Pancreas (tissue), 10 donors: ENCODE measurements around the gene TTLL10. TPM values are rescaled to one million over a fixed set of nuclear protein-coding genes. Genes with fewer than 3 reads are reported as not detected.

Source experiments
- ATAC-seq, 4 donors: fragments of 200-7000 bp; cut with Tn5 transposase; one replicate each; pipeline versions ENCODE4 v1.8.0 to v1.9.1; 2020; ENCODE audit warnings: mild to moderate bottlenecking in 4 of 4, moderate library complexity in 4 of 4
- DNase-seq, 6 donors: peaks; one replicate each; pipeline ENCODE4 v3.0.0-alpha.2; 2020
- FAIRE-seq: peaks from 2 replicates; lab custom pipeline; 2012; peaks lifted over from hg19 to GRCh38; lab: Jason Lieb, UNC
- H3K27ac ChIP-seq, 4 donors: fragments of 200-600 bp; sonication (generic); 1 replicate in 3 of 4; 2 replicates in 1 of 4; pipeline versions ENCODE4 v1.5.0 to v1.8.0; 2020
- H3K27me3 ChIP-seq, 4 donors: fragments of 200-600 bp; one replicate each; pipeline ENCODE4 v1.8.0; 2021
- H3K36me3 ChIP-seq, 3 donors: fragments of 200-600 bp; sonication (generic) in 1 of 3; one replicate each; pipeline versions ENCODE4 v1.5.0 to v1.8.0; 2020 to 2021
- H3K4me1 ChIP-seq, 3 donors: fragments of 200-600 bp; one replicate each; pipeline ENCODE4 v1.8.0; 2021
- H3K4me3 ChIP-seq, 4 donors: fragments of 200-600 bp; sonication (generic) in 2 of 4; one replicate each; pipeline versions ENCODE4 v1.5.0 to v1.8.0; 2020 to 2021
- H3K9me3 ChIP-seq, 4 donors: fragments of 200-600 bp; one replicate each; pipeline ENCODE4 v1.8.0; 2021
- WGBS, 2 donors: extraction: QIAGEN DNeasy Blood & Tissue Kit; methylation state at CpG; one replicate each; pipeline ENCODE4 v1.1.7; 2013; 5-methylcytosine and 5-hydroxymethylcytosine counted together
- intact Hi-C, 3 donors: fragments of 100-400 bp; cut with DNase I; formaldehyde crosslinking; loops; one replicate each; pipeline versions ENCODE4 v1.11.1 to v1.14.2; 2022
- polyA plus RNA-seq, 2 donors: library from polyadenylated mRNA; stranded (reverse); fragments of 200-250 nt; gene quantifications; one replicate each; pipeline ENCODE4 v1.2.3, GENCODE V29; 2013
- total RNA-seq, 6 donors: library from RNA; stranded (reverse); fragmentation: NEBNext Ultra II Directional in 4 of 6; extraction: Animal tissue kit (Norgen Biotek cat#: 25700) in 4 of 6; gene quantifications; one replicate each; pipeline versions ENCODE4 v1.2.1 to v1.2.4, GENCODE V29; 2021 to 2023
- TF ChIP-seq, protein P1 (sequence below), 4 donors: fragments of 200-600 bp; sonication (generic) in 3 of 4; IDR thresholded peaks; one replicate each; pipeline versions ENCODE4 v1.5.0 to v1.8.0; 2021; ENCODE audit warnings: antibody characterized with exemption in 4 of 4
- donor health status: healthy with polysubstance abuse.
- donor health status: DM: no; HTN: no; CAD: no; lungs with moderate emphysema.
- donor health status: DM: no; HTN: no; CAD: no.
- donor health status: control.
- donor health status: control.
- donor health status: Bipolar disorder and iron deficiency.
- donor health status: DM: yes; HTN: yes; CAD: no.
- donor health status: DM: no; HTN: no; CAD: no.
- donor health status: DM: no; HTN: no; CAD: no.
- donor health status: DM: yes; HTN: yes; CAD: no.

The TTLL10 gene
- total and polyA plus RNA-seq, 8 donors, result 0.20 to 1.6 (median 0.41) TPM; not detected in 1

DNA sequence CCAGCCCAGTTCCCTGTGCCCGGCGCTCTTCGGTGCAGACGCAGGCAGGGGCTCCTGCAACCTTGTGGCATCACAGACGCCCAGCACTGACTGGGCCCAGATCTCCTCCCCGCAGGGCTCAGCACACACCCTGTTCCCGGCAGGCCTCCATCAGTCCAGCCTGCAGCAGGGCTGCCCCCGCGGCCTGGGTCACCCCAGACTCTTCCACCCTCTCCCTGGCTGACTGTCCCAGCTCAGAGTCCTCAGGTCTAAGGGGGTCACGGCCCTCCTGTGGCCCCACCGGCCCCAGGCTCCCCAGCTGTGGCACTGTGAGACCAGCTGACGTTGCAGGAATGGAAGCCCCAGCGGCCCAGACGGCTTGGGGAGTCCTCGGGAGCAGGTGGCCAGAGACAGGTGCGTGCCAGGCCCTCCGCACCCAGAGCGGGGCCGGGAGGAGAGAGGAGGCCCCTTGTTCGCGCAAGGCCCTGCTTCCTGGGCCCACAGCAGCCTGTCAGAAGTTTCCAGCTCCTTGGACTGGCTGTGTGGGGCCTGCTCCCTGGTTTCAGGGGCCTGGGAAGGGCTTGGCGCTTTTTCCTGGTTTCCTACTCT lies 62.6 kb downstream of the TTLL10 start:
- intact Hi-C loops, result no loop called here
- Histone ChIP-seq H3K4me1 (peaks cover 0 to 9% (median 9%) of the 10 kb centered on the region in 3 donors), H3K36me3 (no peaks in the 10 kb centered on the region), H3K9me3 (no peaks in the 10 kb centered on the region), H3K27ac (no peak overlapping the region), H3K27me3 (no peaks in the 10 kb centered on the region), H3K4me3 (no peak overlapping the region)
- no peak for ATAC-seq
- WGBS, 2 donors, result 71 to 74% methylated on average over 19 to 22 of the region's 22 CpGs
- FAIRE-seq, result no peak
- TF ChIP-seq, protein P1, sequence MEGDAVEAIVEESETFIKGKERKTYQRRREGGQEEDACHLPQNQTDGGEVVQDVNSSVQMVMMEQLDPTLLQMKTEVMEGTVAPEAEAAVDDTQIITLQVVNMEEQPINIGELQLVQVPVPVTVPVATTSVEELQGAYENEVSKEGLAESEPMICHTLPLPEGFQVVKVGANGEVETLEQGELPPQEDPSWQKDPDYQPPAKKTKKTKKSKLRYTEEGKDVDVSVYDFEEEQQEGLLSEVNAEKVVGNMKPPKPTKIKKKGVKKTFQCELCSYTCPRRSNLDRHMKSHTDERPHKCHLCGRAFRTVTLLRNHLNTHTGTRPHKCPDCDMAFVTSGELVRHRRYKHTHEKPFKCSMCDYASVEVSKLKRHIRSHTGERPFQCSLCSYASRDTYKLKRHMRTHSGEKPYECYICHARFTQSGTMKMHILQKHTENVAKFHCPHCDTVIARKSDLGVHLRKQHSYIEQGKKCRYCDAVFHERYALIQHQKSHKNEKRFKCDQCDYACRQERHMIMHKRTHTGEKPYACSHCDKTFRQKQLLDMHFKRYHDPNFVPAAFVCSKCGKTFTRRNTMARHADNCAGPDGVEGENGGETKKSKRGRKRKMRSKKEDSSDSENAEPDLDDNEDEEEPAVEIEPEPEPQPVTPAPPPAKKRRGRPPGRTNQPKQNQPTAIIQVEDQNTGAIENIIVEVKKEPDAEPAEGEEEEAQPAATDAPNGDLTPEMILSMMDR (IDR thresholded peaks at IDR 0.05), result no peak
- DNase-seq, result peak in 1 of 6 donors; percentile 67

DNA sequence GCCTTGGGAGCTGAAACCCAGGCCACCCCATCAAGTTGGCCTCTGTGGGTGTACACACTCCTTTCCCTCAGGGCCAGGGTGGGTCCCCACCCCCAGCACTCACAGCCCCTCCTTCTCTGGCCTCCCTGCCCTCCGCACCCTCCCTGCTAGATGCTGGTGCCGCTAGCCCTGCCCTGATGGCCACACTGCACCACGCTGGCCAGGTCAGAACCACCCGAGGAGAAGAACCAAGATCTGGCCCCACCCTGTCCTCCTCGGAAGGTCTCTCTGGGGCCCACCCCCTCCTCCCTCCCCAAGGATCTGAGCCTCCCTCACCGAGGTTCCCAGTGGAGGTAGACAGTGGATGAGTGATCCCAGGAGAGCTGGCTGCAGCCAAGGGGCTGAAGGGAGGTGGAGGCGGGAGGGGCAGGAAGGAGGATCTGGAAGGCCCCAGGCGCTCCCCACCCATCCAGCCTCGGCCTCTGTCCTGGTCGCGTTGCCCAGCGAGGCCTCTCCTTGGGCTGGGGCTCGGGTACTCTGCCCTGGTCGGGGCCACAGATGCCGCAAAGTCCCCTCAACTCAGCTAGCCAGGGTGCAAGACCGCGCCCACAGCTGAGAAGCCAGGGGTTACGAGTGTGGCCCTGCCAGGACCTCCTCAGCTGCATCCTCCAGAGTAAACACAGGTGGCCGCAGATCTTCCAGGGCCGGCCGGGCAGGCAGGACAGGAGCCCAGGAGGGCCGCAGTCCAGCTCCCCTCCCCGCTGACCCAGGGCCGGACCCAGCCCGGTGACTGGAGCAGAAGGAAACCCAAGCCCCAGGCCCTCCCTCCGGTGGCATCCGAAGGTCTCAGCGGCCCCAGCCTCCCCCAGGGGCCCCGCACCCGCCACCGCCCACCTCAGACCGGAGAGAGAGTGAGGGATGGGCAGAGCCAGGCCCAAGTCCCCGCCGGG lies 63.5 kb downstream of the TTLL10 start:
- DNase-seq (peak in 1 of 6 donors; percentile 72), ATAC-seq (peak in 3 of 4 donors; percentile 6 to 55 (median 14)), FAIRE-seq (no peak)
- intact Hi-C loops, result no loop called here
- Histone ChIP-seq H3K36me3 (no peaks in the 10 kb centered on the region), H3K4me3 (no peak overlapping the region), H3K27ac (no peak overlapping the region), H3K27me3 (no peaks in the 10 kb centered on the region), H3K9me3 (no peaks in the 10 kb centered on the region), H3K4me1 (peaks cover 0 to 9% (median 9%) of the 10 kb centered on the region in 3 donors)
- TF ChIP-seq, protein P1 (IDR thresholded peaks at IDR 0.05), result no peak
- WGBS, 2 donors, result 26 to 27% methylated on average over 29 to 34 of the region's 34 CpGs

DNA sequence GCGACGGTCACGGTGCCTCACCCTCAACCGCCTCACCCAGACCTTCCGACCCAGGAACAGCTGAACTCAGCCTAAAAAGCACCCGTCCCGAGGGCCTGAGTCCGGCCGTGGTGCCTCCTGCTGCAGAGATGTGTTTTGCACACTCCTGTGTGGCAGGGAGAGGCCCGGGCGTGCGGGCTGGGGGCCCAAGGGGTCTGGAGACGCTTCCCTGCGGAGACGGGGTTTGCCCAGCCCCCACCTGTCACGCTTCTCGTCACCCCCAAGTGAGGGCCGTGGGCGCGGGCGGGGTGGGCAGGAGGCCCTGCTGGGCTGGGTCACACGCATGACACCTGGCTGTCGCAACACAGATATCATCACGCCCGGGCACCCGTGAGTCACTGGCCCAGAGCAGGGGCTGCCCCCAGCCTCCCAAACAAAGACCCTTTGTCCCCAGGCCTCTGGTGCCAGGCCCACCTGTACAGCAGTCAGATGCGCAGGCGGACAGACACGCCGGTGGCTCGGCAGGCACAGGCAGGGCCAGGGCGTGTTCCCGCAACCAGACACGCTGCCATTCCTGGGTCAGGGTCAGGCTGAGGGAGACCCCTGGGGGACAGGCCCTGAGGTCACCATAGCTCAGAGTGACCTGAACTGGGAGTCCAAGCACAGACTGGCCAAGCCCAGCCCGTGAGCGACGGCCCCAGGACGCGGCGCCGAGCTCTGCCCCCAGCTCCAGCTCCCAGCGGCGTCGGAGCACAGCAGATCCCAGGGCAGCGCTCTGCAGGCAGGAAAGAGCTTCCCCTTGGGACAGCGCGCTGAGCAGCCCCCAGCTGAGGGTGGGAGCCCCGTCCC lies 64.4 kb downstream of the TTLL10 start:
- no peaks in the 10 kb centered on the region for H3K36me3 ChIP-seq
- TF ChIP-seq, protein P1 (IDR thresholded peaks at IDR 0.05), result no peak
- DNase-seq, result peak in 1 of 6 donors; percentile 80
- no peaks in the 10 kb centered on the region for H3K27me3 ChIP-seq
- FAIRE-seq, result no peak
- peak in 3 of 4 donors; percentile 3 to 75 (median 43) for ATAC-seq
- H3K4me1 ChIP-seq, result peaks cover 0 to 4% (median 2%) of the 10 kb centered on the region in 3 donors
- no peak overlapping the region for H3K4me3 ChIP-seq
- no peaks in the 10 kb centered on the region for H3K9me3 ChIP-seq
- 31 to 47% methylated on average over 48 of the region's 48 CpGs for WGBS, 2 donors
- no peak overlapping the region for H3K27ac ChIP-seq
- intact Hi-C loops, result no loop called here

DNA sequence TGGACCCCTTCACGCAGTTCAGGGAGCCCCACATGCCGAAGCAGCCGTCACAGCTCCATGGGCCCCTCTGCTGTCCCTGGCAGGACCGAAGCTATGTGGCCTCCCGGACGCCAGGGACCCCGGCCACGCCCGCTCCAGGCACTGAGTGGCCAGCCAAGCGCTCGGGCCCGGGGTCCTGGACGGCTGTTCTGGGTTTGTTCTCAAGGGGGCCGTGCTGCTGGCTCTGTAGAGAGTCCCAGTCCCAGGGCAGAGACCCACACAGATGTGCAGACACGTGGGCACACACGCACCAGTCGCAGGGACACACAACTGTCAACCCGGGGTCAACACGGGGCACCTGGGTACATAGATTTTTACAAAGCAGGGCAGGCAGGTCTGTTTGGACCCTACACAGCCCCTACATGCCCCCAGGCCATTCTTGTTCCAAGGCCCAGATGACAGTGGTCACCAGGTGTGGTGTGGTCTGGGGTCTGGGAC lies 65.1 kb downstream of the TTLL10 start:
- Histone ChIP-seq H3K27me3 (no peaks in the 10 kb centered on the region), H3K4me3 (no peak overlapping the region), H3K9me3 (no peaks in the 10 kb centered on the region), H3K27ac (no peak overlapping the region), H3K36me3 (no peaks in the 10 kb centered on the region), H3K4me1 (no peaks in the 10 kb centered on the region)
- no peak for DNase-seq
- intact Hi-C loops, result no loop called here
- no peak for FAIRE-seq
- 58 to 81% methylated on average over 19 of the region's 19 CpGs for WGBS, 2 donors
- TF ChIP-seq, protein P1 (IDR thresholded peaks at IDR 0.05), result no peak
- no peak for ATAC-seq
